HEK293T (cell line): Measurements from ENCODE around the gene DLG5.

Experiments
- CTBP1 ChIP-seq: fragments of 450-650 bp; IDR thresholded peaks from 2 replicates; pipeline ENCODE4 v1.6.1; 2016; ENCODE audit warnings: borderline replicate concordance
- FOXA1 ChIP-seq: fragments of 450-650 bp; IDR thresholded peaks from 2 replicates; pipeline ENCODE4 v1.6.1; 2016; ENCODE audit warnings: mild to moderate bottlenecking
- FOXM1 ChIP-seq: fragments of 450-650 bp; IDR thresholded peaks from 2 replicates; pipeline ENCODE4 v1.6.1; 2017; ENCODE audit warnings: mild to moderate bottlenecking, borderline replicate concordance
- SP1 ChIP-seq: fragments of 450-650 bp; IDR thresholded peaks from 2 replicates; pipeline ENCODE4 v1.6.1; 2017
- SUZ12 ChIP-seq: fragments of 450-650 bp; IDR thresholded peaks from 2 replicates; pipeline ENCODE4 v1.6.1; 2016; ENCODE audit warnings: mild to moderate bottlenecking

- TF ChIP-seq FOXA1 (no peak), FOXM1 (no peak), SUZ12 (no peak), SP1 (no peak), CTBP1 (no peak)
Observed at GRCh38 chr10:77834943-77835668, 91.4 kb downstream of the DLG5 start.
